Parathyroid adenoma (tissue), 2 donors: ENCODE measurements around the gene APBA1.

Source experiments
- H2AFZ ChIP-seq: fragments of 300-600 bp; sonication (generic); one replicate; pipeline ENCODE4 v1.7.0; 2017; ENCODE audit warnings: antibody characterized with exemption, mild to moderate bottlenecking
- H3K27ac ChIP-seq: fragments of 300-600 bp; sonication (generic); one replicate; pipeline ENCODE4 v1.7.0; 2017
- H3K27me3 ChIP-seq: fragments of 300-600 bp; sonication (generic); one replicate; pipeline ENCODE4 v1.7.0; 2017; ENCODE audit warnings: low read length; ENCODE audit not compliant: control insufficient read depth, insufficient read depth
- H3K36me3 ChIP-seq: fragments of 300-600 bp; sonication (generic); one replicate; pipeline ENCODE4 v1.7.0; 2017; ENCODE audit warnings: low read length; ENCODE audit not compliant: control insufficient read depth, insufficient read depth
- H3K4me1 ChIP-seq: fragments of 300-600 bp; sonication (generic); one replicate; pipeline ENCODE4 v1.7.0; 2017; ENCODE audit warnings: control low read depth
- H3K4me2 ChIP-seq: fragments of 300-600 bp; sonication (generic); one replicate; pipeline ENCODE4 v1.7.0; 2017; ENCODE audit warnings: low read length
- H3K4me3 ChIP-seq: fragments of 300-600 bp; sonication (generic); one replicate; pipeline ENCODE4 v1.7.0; 2017; ENCODE audit warnings: low read depth, low read length
- H3K79me2 ChIP-seq: fragments of 300-600 bp; sonication (generic); one replicate; pipeline ENCODE4 v1.7.0; 2017; ENCODE audit warnings: control low read depth
- H3K9ac ChIP-seq: fragments of 300-600 bp; sonication (generic); one replicate; pipeline ENCODE4 v1.7.0; 2017; ENCODE audit warnings: mild to moderate bottlenecking
- H3K9me3 ChIP-seq: fragments of 300-600 bp; sonication (generic); one replicate; pipeline ENCODE4 v1.7.0; 2017; ENCODE audit warnings: low read length; ENCODE audit not compliant: control insufficient read depth
- TF ChIP-seq, protein P1 (sequence below): fragments of 300-600 bp; sonication (generic); IDR thresholded peaks from one replicate; pipeline ENCODE4 v1.7.0; 2017; ENCODE audit warnings: antibody characterized with exemption, mild to moderate bottlenecking
- donor health status: primary hyperparathyroidism.

APBA1 gene

DNA sequence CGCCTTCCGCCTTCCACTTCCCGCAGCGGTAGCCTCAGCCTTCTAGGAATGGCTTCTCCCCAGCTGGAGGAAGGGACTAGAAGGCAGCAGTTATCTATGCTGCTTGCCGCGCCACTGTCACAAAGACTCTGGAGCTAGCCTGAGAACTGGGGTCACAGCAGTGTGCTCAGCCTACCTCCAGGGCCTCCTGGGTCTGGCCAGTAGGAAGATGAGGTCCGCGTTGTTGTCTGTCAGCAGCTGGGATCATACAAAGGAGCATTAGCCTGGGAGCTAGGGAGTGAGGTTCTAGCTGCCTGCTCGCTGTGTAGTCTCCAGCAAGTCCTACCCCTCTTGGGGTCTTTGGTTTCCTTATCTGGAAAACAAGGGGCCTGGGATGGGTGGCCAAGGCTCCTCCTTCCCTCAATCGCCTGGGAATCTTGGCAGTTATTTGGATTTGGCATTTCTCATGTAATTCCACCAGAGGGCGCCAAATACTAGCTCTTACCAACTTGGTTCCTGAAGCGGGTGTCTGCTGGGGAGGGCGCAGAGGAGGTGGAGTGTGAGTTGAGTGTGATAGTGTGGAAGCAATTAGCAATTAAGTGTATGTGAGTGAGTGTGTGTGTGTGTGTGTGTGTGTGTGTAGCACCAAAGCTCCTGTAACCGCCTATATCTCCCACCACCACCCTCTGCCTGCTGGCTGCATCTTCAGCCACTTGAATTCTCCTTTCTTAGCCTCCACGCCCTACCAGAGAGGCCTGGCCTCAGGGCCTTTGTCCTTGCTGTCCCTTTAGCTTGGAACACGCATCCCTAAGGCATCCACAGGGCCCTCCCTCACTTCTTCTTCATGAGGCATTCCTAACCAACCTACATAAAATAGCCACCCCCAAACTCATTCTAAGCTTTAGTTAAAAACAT, 250.0 kb downstream of the APBA1 start:
- H3K9me3 ChIP-seq = no peaks in the 10 kb centered on the region
- H3K4me1 ChIP-seq = no peaks in the 10 kb centered on the region
- H3K36me3 ChIP-seq = no peaks in the 10 kb centered on the region
- H3K9ac ChIP-seq = no peak overlapping the region
- no peaks in the 10 kb centered on the region for H3K79me2 ChIP-seq
- H2AFZ ChIP-seq = no peak overlapping the region
- H3K27ac ChIP-seq = no peak overlapping the region
- H3K4me2 ChIP-seq = no peak overlapping the region
- TF ChIP-seq, protein P1, sequence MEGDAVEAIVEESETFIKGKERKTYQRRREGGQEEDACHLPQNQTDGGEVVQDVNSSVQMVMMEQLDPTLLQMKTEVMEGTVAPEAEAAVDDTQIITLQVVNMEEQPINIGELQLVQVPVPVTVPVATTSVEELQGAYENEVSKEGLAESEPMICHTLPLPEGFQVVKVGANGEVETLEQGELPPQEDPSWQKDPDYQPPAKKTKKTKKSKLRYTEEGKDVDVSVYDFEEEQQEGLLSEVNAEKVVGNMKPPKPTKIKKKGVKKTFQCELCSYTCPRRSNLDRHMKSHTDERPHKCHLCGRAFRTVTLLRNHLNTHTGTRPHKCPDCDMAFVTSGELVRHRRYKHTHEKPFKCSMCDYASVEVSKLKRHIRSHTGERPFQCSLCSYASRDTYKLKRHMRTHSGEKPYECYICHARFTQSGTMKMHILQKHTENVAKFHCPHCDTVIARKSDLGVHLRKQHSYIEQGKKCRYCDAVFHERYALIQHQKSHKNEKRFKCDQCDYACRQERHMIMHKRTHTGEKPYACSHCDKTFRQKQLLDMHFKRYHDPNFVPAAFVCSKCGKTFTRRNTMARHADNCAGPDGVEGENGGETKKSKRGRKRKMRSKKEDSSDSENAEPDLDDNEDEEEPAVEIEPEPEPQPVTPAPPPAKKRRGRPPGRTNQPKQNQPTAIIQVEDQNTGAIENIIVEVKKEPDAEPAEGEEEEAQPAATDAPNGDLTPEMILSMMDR = peak; percentile 58
- H3K27me3 ChIP-seq = no peaks in the 10 kb centered on the region
- H3K4me3 ChIP-seq = no peak overlapping the region

DNA sequence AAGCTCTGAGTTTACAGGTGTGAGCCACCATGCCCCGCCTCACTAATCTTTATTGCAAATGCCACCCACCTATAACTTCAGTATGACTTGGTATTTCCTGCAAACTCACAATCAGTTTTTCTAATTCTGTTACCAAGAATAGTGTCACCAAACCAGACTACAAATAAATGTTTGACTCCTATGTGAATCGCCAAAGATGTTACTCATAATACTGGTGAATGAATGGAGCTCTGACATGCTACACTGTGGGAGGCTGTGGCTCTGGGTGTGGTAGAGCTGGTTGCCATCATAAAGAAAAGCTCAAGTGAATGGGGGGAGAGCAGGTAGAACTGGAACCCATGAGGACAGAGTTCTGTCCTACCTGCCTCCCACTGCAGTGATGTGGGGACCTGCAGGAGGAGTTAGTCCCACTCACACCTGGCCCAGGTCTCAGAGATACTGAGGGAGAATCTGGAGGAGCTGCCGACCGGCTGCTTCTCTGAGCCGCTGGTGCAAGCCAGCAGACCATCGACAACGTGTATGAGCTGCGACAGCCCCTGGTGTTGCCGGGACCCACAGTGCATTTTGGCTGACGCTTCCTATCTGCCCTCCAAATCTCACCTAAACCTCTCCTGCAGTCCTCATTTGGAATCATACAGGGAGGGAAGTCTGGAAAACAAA, 251.4 kb downstream of the APBA1 start:
- TF ChIP-seq, protein P1 = no peak
- no peak overlapping the region for H2AFZ ChIP-seq
- no peak overlapping the region for H3K4me2 ChIP-seq
- H3K9ac ChIP-seq = no peak overlapping the region
- H3K27ac ChIP-seq = no peak overlapping the region
- H3K79me2 ChIP-seq = no peaks in the 10 kb centered on the region
- H3K27me3 ChIP-seq = no peaks in the 10 kb centered on the region
- H3K4me3 ChIP-seq = no peak overlapping the region
- no peaks in the 10 kb centered on the region for H3K9me3 ChIP-seq
- no peaks in the 10 kb centered on the region for H3K4me1 ChIP-seq
- H3K36me3 ChIP-seq = no peaks in the 10 kb centered on the region

DNA sequence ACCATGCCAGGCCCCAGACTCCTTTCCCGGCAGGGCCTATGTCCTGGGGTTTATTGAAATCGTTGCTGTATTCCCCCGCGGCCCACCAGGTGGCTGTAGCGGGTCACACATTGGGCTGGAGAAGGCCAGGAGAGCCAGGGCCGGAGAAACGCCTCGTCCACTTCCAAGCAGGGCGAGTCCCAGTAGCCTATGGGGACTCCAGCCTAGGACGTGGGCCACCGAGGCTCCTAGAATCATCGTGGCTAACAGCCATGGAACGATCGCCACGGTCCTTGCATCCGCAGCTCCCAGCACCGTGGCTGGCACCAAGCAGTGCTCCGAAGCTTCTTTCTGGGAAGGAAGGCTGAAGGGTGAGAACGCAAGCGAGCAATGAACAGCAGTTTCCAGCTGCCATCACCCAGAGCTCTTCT, 259.4 kb downstream of the APBA1 start:
- no peaks in the 10 kb centered on the region for H3K79me2 ChIP-seq
- H3K4me1 ChIP-seq = no peaks in the 10 kb centered on the region
- H3K36me3 ChIP-seq = no peaks in the 10 kb centered on the region
- peak overlapping the region; percentile 39 for H3K4me2 ChIP-seq
- no peak overlapping the region for H3K9ac ChIP-seq
- no peaks in the 10 kb centered on the region for H3K27me3 ChIP-seq
- H3K9me3 ChIP-seq = no peaks in the 10 kb centered on the region
- no peak overlapping the region for H3K4me3 ChIP-seq
- H2AFZ ChIP-seq = no peak overlapping the region
- TF ChIP-seq, protein P1 = peak; percentile 49
- no peak overlapping the region for H3K27ac ChIP-seq

GRCh38 chr9:69411931-69412740, 260.0 kb downstream of the APBA1 start:
- Histone ChIP-seq H3K79me2 (no peaks in the 10 kb centered on the region), H3K27me3 (no peaks in the 10 kb centered on the region), H3K9me3 (no peaks in the 10 kb centered on the region), H3K4me3 (no peak overlapping the region), H2AFZ (no peak overlapping the region), H3K36me3 (no peaks in the 10 kb centered on the region), H3K4me1 (no peaks in the 10 kb centered on the region), H3K9ac (no peak overlapping the region), H3K4me2 (no peak overlapping the region), H3K27ac (no peak overlapping the region)
- TF ChIP-seq, protein P1 = no peak
